Testis (tissue), 3 donors: ENCODE results near the gene PIGM. TPM values are rescaled to one million over a fixed set of nuclear protein-coding genes. Genes with fewer than 3 reads are reported as not detected.

Source experiments
- DNase-seq: peaks from one replicate; pipeline ENCODE4 v3.0.0-alpha.2; 2019
- H3K27ac ChIP-seq, 2 donors: fragments of 200-600 bp; sonication (generic); one replicate each; pipeline ENCODE4 v1.5.1; 2019
- H3K27me3 ChIP-seq: fragments of 200-600 bp; sonication (generic); one replicate; pipeline ENCODE4 v1.5.1; 2019
- H3K36me3 ChIP-seq: fragments of 200-600 bp; sonication (generic); one replicate; pipeline ENCODE4 v1.5.1; 2017; ENCODE audit warnings: low read depth; ENCODE audit errors: missing control alignments
- H3K4me1 ChIP-seq: fragments of 200-600 bp; sonication (generic); one replicate; pipeline ENCODE4 v1.5.1; 2019
- H3K4me3 ChIP-seq, 2 donors: fragments of 200-600 bp; sonication (generic); one replicate each; pipeline ENCODE4 v1.5.1; 2017 to 2019
- H3K9me3 ChIP-seq: fragments of 200-600 bp; sonication (generic); one replicate; pipeline ENCODE4 v1.5.1; 2017
- CTCF ChIP-seq, 3 experiments: fragments of 450-650 bp in 2 of 3; fragments of 200-600 bp in 1 of 3; sonication (generic) in 1 of 3; IDR thresholded peaks; one replicate each; pipeline ENCODE4 v1.5.1; 2016 to 2019; ENCODE audit warnings: antibody characterized with exemption in 3 of 3, mild to moderate bottlenecking in 2 of 3, moderate library complexity in 1 of 3
- POLR2A ChIP-seq: fragments of 450-650 bp; IDR thresholded peaks from one replicate; pipeline ENCODE4 v1.6.1; 2017; ENCODE audit warnings: antibody characterized with exemption, mild to moderate bottlenecking, moderate library complexity
- WGBS, 2 donors: methylation state at CpG; one replicate each; pipeline ENCODE4 v1.1.5; 2018; 5-methylcytosine and 5-hydroxymethylcytosine counted together
- intact Hi-C: fragments of 100-400 bp; cut with DNase I; formaldehyde crosslinking; loops from one replicate; pipeline ENCODE4 v1.15.1; 2023; ENCODE audit warnings: low total_unique reads
- polyA plus RNA-seq: library from polyadenylated mRNA; stranded (reverse); fragments of 350-450 nt; fragmentation: Illumina TruSeq; extraction: RNeasy Lipid Tissue Mini Kit (QIAGEN cat#74804); gene quantifications from one replicate; pipeline ENCODE4 v1.2.3, GENCODE V29; 2014; ENCODE audit warnings: low read depth, low replicate concordance; ENCODE audit not compliant: insufficient read depth
- total RNA-seq, 2 donors: library from RNA; depleted of rRNA; stranded (reverse); fragments of >200 nt; gene quantifications; one replicate each; pipeline ENCODE4 v1.2.3, GENCODE V29; 2016

PIGM gene
- total and polyA plus RNA-seq, 3 donors from 2014 or later = 5.1 to 9.1 (median 6.5) TPM

- TF ChIP-seq POLR2A = no peak
- TF ChIP-seq CTCF (IDR thresholded peaks at IDR 0.05) = no peak
- no peak for DNase-seq
- no peaks in the 10 kb centered on the region for H3K4me1 ChIP-seq
- no peaks in the 10 kb centered on the region for H3K36me3 ChIP-seq
- 86 to 92% methylated on average over 1 of the region's 1 CpG for WGBS, 2 donors
- no peaks in the 10 kb centered on the region for H3K9me3 ChIP-seq
- no peaks in the 10 kb centered on the region for H3K27me3 ChIP-seq
- H3K27ac ChIP-seq = no peak overlapping the region
- intact Hi-C loops = no loop called here
- H3K4me3 ChIP-seq = no peak overlapping the region
Observed at GRCh38 chr1:160040476-160040875, 8.7 kb upstream of the PIGM start.

- peaks cover 15% of the 10 kb centered on the region for H3K4me1 ChIP-seq
- no peaks in the 10 kb centered on the region for H3K36me3 ChIP-seq
- peak overlapping the region; percentile 18 to 71 for H3K27ac ChIP-seq
- intact Hi-C loops = no loop called here
- peak; percentile 17 for DNase-seq
- WGBS, 2 donors = 1% methylated on average over 18 of the region's 18 CpGs
- TF ChIP-seq POLR2A = no peak
- TF ChIP-seq CTCF (IDR thresholded peaks at IDR 0.05) = no peak
- H3K27me3 ChIP-seq = no peaks in the 10 kb centered on the region
- H3K4me3 ChIP-seq = peak overlapping the region; percentile 79 to 84
- no peaks in the 10 kb centered on the region for H3K9me3 ChIP-seq
Observed at GRCh38 chr1:160032165-160032820, 503 bp upstream of the PIGM start.

- intact Hi-C loops = no loop called here
- peaks cover 15% of the 10 kb centered on the region for H3K4me1 ChIP-seq
- DNase-seq = no peak
- TF ChIP-seq CTCF (IDR thresholded peaks at IDR 0.05) = no peak
- TF ChIP-seq POLR2A = no peak
- no peaks in the 10 kb centered on the region for H3K36me3 ChIP-seq
- H3K9me3 ChIP-seq = no peaks in the 10 kb centered on the region
- H3K4me3 ChIP-seq = peak overlapping the region; percentile 79 to 84
- no peaks in the 10 kb centered on the region for H3K27me3 ChIP-seq
- WGBS, 2 donors = 8% methylated on average over 16 to 23 of the region's 23 CpGs
- H3K27ac ChIP-seq = peak overlapping the region in 1 of 2 donors; percentile 18
Observed at GRCh38 chr1:160030657-160031364, 979 bp downstream of the PIGM start.

GRCh38 chr1:160028426-160028825, 3.4 kb downstream of the PIGM start:
- H3K27ac ChIP-seq = peak overlapping the region in 1 of 2 donors; percentile 19
- no peak overlapping the region for H3K4me3 ChIP-seq
- TF ChIP-seq POLR2A = no peak
- TF ChIP-seq CTCF (IDR thresholded peaks at IDR 0.05) = no peak
- H3K9me3 ChIP-seq = no peaks in the 10 kb centered on the region
- intact Hi-C loops = no loop called here
- no peak for DNase-seq
- H3K36me3 ChIP-seq = no peaks in the 10 kb centered on the region
- peaks cover 20% of the 10 kb centered on the region for H3K4me1 ChIP-seq
- H3K27me3 ChIP-seq = no peaks in the 10 kb centered on the region
